Panc1 (cell line): Measurements from ENCODE around the gene MKLN1.

Experiments used
- POLR2AphosphoS5 ChIP-seq: IDR thresholded peaks from 2 replicates; pipeline ENCODE4 v1.6.1; 2012; ENCODE audit warnings: mild to moderate bottlenecking, low read depth, low read length, moderate library complexity
- SIN3A ChIP-seq: IDR thresholded peaks from 2 replicates; pipeline ENCODE4 v1.6.1; 2012; ENCODE audit warnings: low read depth, mild to moderate bottlenecking, low read length, moderate library complexity, borderline replicate concordance; ENCODE audit not compliant: insufficient read depth
- TCF7L2 ChIP-seq: IDR thresholded peaks from 2 replicates; pipeline ENCODE4 v1.6.1; 2011; ENCODE audit warnings: mild to moderate bottlenecking, low read depth, low read length, inconsistent platforms
- TF ChIP-seq, protein P1 (sequence below): fragments of 450-650 bp; IDR thresholded peaks from 2 replicates; pipeline ENCODE4 v1.5.1; 2017; ENCODE audit warnings: mild to moderate bottlenecking
- TF ChIP-seq, protein P2 (sequence below), 2 experiments: IDR thresholded peaks; 2 replicates each; pipeline ENCODE4 v1.6.1; 2011 to 2012; ENCODE audit warnings: low read depth in 2 of 2, control low read depth in 1 of 2, low read length in 1 of 2, mild to moderate bottlenecking in 1 of 2, moderate library complexity in 1 of 2; ENCODE audit not compliant: insufficient read depth in 1 of 2

DNA sequence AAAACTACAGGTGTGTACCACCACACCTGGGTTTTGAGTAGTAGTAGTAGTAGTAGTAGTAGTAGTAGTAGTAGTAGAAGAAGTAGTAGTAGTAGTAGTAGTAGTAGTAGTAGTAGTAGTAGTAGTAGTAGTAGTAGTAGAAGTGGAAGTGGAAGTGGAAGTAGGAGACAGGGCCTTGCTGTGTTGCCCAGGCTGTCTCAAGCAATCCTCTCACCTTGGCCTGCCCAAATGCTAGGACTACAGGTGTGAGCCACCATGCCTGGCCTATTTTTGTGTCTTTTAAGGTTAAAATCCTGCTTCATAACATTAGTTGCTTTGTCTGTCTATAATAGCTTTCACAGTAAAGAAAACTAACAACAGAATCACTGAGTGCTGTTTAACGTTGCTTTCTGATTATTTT lies 117.0 kb downstream of the MKLN1 start:
- TF ChIP-seq, protein P1, sequence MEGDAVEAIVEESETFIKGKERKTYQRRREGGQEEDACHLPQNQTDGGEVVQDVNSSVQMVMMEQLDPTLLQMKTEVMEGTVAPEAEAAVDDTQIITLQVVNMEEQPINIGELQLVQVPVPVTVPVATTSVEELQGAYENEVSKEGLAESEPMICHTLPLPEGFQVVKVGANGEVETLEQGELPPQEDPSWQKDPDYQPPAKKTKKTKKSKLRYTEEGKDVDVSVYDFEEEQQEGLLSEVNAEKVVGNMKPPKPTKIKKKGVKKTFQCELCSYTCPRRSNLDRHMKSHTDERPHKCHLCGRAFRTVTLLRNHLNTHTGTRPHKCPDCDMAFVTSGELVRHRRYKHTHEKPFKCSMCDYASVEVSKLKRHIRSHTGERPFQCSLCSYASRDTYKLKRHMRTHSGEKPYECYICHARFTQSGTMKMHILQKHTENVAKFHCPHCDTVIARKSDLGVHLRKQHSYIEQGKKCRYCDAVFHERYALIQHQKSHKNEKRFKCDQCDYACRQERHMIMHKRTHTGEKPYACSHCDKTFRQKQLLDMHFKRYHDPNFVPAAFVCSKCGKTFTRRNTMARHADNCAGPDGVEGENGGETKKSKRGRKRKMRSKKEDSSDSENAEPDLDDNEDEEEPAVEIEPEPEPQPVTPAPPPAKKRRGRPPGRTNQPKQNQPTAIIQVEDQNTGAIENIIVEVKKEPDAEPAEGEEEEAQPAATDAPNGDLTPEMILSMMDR: no peak
- TF ChIP-seq SIN3A (no peak), POLR2AphosphoS5 (no peak), TCF7L2 (no peak)
- TF ChIP-seq, protein P2, sequence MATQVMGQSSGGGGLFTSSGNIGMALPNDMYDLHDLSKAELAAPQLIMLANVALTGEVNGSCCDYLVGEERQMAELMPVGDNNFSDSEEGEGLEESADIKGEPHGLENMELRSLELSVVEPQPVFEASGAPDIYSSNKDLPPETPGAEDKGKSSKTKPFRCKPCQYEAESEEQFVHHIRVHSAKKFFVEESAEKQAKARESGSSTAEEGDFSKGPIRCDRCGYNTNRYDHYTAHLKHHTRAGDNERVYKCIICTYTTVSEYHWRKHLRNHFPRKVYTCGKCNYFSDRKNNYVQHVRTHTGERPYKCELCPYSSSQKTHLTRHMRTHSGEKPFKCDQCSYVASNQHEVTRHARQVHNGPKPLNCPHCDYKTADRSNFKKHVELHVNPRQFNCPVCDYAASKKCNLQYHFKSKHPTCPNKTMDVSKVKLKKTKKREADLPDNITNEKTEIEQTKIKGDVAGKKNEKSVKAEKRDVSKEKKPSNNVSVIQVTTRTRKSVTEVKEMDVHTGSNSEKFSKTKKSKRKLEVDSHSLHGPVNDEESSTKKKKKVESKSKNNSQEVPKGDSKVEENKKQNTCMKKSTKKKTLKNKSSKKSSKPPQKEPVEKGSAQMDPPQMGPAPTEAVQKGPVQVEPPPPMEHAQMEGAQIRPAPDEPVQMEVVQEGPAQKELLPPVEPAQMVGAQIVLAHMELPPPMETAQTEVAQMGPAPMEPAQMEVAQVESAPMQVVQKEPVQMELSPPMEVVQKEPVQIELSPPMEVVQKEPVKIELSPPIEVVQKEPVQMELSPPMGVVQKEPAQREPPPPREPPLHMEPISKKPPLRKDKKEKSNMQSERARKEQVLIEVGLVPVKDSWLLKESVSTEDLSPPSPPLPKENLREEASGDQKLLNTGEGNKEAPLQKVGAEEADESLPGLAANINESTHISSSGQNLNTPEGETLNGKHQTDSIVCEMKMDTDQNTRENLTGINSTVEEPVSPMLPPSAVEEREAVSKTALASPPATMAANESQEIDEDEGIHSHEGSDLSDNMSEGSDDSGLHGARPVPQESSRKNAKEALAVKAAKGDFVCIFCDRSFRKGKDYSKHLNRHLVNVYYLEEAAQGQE (IDR thresholded peaks at IDR 0.05; ENCODE audit: insufficient read depth in 1 of 2, low read depth in 2 of 2, low read length in 1 of 2): no peak
